Activated naive CD4-positive, alpha-beta T cell treated with Interleukin-2 at 50 U/mL for 16 hours (primary cell): ENCODE results near the gene CEACAM8.
A peak's percentile ranks its signal among the peaks of the same experiment; 100 is the strongest.
"Not testable (repeated sequence)": the region's sequence is repeated elsewhere in the genome, so short reads cannot be mapped to it uniquely, and the experiment has no call there.

Source experiments
- DNase-seq: peaks from one replicate; pipeline ENCODE4 v3.0.0-alpha.2; 2020

CEACAM8 gene

DNA sequence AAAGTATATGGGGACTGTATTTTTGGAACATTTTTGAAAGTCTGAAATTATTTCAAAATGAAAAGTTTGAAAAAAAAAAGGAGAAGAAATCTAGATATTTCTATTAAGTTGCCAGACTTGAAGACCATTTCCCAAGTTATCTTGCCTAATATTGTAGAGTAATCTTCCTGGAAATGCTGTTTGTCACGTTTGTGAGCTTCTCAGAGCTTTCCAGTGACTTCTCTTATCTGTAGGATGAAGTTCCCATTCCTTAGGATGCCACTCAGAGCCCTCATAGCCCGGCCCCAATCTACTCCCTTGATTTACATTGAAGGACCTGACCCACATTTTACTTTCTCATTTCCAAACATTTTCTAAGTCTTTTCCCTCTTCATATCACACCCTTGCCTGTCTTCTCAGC is 23.6 kb downstream of the CEACAM8 start:
- DNase-seq = no peak

DNA sequence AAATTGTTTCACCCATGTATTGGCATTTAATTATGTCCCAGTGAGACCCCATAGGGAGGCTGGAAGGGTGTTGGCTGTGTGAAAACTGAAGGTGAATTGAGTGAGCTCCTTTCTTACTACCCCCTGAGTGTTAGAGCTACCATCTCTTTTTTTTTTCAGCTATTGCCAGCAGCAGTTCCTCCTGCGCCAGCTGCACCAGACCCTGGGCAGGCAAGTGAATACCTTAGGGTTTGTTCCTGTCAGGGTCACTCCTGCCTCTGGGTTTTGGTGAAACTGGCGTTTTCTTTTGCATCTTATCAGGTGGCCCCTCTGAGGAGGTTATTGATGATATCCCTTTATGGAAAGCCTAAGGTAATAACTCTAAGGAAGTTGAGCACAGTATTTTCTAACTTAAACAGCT is 25.5 kb downstream of the CEACAM8 start:
- DNase-seq = no peak

GRCh38 chr19:42568006-42568405 is 26.7 kb downstream of the CEACAM8 start:
- no peak for DNase-seq

DNA sequence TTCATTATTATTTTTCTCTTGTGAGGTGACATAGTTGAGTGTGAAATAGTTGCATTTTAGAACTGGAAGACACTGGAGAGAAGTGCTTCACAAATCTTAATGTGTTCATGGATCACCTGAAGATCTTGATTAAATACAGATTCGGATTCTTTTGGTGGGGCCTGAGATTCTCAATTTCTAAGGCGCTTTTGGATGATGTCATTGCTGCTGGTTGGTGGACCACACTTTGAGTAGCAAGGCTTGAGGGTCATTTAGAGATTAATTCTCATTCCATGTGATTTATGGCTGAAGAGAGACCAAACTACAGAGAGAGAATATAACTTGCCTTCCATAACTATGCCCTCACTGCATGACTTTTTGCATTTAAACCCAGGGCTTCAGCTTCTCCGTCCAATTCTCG is 27.2 kb downstream of the CEACAM8 start:
- DNase-seq = no peak

GRCh38 chr19:42563352-42564210 is 31.1 kb downstream of the CEACAM8 start:
- DNase-seq = peak; percentile 5

- DNase-seq = no peak
These were observed 33.2 kb downstream of the CEACAM8 start for GRCh38 chr19:42561512-42561911.

DNA sequence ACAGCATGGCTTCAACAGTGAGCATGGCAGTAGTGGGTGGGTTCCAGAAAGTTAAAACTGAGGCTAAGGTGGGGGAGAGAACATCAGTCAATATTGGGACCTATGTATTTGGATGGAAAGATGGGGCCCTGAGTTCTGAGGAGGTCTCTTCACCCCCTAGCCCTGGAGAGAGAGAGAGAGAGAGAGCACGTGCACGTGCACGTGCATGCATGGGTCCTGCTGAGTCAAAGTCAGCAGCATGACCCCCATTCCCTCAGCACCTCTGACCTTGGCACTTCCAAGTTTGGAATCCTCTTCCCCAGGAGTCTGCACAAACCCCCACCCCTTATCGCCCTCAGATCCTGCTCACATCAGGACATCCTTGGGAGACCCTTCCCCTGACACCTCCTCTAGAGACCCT is 34.0 kb downstream of the CEACAM8 start:
- no peak for DNase-seq

DNA sequence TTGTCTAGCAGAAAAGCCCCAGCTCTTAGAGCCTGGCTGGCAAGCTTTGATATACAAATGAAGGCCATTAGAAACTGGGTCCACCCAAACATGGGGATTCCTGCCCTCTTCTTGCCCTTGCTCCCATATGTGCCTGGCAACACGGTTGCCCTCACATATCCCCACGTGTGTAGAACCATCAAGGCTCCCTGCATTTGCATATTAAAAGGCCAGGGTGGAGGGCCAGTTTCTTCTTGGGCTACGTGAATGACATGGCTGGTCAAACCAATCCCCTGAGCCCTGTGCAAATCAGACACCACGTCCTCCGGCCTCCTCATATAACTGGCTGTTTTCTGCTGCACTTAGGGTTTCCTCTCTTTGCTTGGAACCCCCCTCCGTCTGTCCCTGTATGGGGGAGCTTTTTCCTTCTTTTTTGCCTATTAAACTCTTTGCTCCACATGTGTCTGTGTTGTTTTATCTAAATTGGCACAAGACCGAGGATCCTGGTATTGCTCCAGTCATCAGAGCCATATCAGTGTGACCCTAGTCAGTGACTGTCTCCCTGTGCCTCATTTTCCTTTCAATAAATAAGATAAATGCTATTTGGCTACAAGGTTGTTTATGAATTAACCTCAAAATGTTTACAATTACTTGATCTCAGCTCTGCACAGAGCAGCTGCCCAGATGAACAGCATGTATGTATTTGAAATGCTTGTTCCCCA is 36.1 kb downstream of the CEACAM8 start:
- no peak for DNase-seq

- not testable (repeated sequence) for DNase-seq
These were observed 37.3 kb downstream of the CEACAM8 start for GRCh38 chr19:42557386-42557871.

DNA sequence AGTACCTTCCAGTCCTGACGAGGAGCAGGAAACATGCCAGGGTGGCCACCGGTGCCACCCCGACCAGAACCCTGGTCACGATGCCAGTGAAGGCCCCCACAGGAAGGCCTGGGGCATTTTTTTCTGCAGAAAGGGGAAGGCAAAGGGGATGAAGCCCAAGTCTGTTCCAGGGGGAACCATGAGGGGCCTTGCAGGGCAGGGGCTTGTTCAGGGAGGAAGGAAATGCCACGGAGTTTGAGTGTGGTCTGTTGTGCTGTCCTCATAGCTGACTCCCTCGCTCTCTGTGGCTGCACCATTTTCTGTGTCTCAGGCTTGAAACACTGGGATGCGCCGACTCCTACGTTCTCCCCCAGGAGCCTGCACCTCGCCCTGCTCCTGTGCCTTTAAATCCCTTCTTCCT is 38.9 kb downstream of the CEACAM8 start:
- no peak for DNase-seq

GRCh38 chr19:42555317-42555716 is 39.4 kb downstream of the CEACAM8 start:
- no peak for DNase-seq

DNA sequence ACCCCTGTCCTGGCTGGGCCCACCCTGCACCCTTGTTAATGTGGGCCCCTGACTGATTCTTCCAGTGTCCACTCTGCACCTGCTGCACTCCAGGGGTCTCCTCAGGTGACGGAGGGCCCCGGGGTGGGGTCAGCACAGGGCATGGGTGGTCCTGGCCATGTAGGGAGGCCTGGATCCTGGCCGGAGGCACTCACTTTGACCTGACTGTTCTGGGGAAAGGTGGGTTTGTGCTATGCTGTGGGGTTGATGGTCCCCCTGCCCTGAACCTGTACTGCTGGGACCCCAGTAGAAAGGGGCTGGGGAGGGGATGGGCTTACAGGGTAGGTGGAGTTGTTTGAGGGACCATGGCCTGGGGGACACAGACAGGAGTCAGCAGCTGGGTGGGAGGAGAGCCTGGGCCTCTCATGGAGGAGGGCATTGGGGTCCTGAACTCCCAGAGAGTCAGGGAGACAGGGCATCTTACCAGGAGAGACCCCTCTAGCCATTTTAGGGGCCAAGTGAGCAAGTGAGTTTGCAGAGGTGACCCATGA is 40.6 kb downstream of the CEACAM8 start:
- DNase-seq = no peak

- no peak for DNase-seq
These were observed 41.3 kb downstream of the CEACAM8 start for GRCh38 chr19:42553292-42554045.

DNA sequence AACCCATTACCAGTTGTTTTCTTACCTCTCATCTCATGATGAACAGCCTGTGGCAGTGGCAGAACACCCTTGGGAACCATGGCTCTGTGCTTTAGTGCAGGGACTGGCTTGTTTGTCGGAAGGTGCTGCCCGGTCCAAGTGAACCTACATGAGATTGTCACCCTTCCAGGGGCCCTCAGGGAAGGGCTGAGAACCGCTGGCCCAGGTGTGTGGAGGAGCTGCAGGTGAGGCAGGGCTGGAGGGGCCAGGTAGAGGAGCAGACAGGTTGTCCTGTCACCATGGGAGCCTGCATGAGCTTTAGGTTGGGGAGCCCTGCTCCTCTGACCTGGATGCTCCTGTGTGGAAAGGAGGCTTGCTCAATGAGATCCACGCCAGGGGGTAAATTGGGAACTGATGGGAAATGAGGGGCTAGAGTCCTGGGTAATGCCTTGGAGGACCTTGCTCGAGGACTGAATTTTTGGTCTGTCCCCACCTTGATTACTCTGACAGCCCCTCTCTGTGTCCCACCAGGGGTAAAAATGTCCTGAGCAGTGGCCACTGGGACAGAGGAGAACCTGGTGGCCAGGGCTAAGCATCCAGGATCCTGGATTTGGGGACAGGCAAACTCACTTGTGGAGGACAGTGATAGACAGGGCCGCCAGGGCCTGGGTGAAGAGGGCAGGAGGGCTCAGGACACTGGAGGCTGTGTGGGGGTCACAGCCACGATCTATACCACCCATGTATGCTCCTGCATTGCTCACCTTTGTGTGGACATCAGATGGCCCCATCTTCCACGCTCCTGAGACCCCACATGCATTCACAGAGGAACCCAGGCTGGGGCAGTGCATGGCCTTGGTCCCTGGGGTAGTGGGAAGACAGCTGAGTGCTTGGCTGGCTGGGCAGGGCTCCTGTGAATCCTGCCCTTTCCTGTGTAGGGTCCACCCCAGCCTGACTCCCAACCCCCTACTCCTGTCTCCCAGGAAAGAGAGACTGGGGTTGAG is 42.3 kb downstream of the CEACAM8 start:
- no peak for DNase-seq

GRCh38 chr19:42550521-42550920 is 44.2 kb downstream of the CEACAM8 start:
- DNase-seq = not testable (repeated sequence)

- not testable (repeated sequence) for DNase-seq
These were observed 45.7 kb downstream of the CEACAM8 start for GRCh38 chr19:42549067-42549466.

GRCh38 chr19:42548552-42548951 is 46.2 kb downstream of the CEACAM8 start:
- no peak for DNase-seq

- no peak for DNase-seq
These were observed 46.8 kb downstream of the CEACAM8 start for GRCh38 chr19:42547929-42548328.

- DNase-seq = no peak
These were observed 47.8 kb downstream of the CEACAM8 start for GRCh38 chr19:42546831-42547500.

GRCh38 chr19:42544146-42544545 is 50.6 kb downstream of the CEACAM8 start:
- no peak for DNase-seq

- DNase-seq = no peak
These were observed 51.9 kb downstream of the CEACAM8 start for GRCh38 chr19:42542791-42543190.
